Stimulated activated CD8-positive, alpha-beta memory T cell treated with anti-CD3 and anti-CD28 coated beads, Interleukin-15, amount 100 ng/mL, for 1 hour (primary cell): Measurements from ENCODE around the gene SLC34A2.

ENCODE experiments used
- DNase-seq: peaks from one replicate; pipeline ENCODE4 v3.0.0-alpha.2; 2020; ENCODE audit warnings: low read depth

SLC34A2 gene

GRCh38 chr4:25725870-25726269 is 70.2 kb downstream of the SLC34A2 start:
- no peak for DNase-seq

- DNase-seq, result no peak
Measured at GRCh38 chr4:25727711-25728493, 72.3 kb downstream of the SLC34A2 start.
